Measurements from ENCODE around the gene TCERG1.
"Not testable (repeated sequence)": the region's sequence is repeated elsewhere in the genome, so short reads cannot be mapped to it uniquely, and the experiment has no call there.

Gene TCERG1

GRCh38 chr5:146521403-146522106, 74.4 kb downstream of the TCERG1 start:
- DNase-seq (ENCODE audit: low spot score): no peak

- no peak for DNase-seq (ENCODE audit: low spot score)
Observed at GRCh38 chr5:146523698-146524097, 76.6 kb downstream of the TCERG1 start.

- DNase-seq (ENCODE audit: low spot score): no peak
Observed at GRCh38 chr5:146527785-146528184, 80.7 kb downstream of the TCERG1 start.

- DNase-seq (ENCODE audit: low spot score): peak; percentile 23
Observed at GRCh38 chr5:146528236-146528635, 81.1 kb downstream of the TCERG1 start.

GRCh38 chr5:146529984-146530383, 82.9 kb downstream of the TCERG1 start:
- no peak for DNase-seq (ENCODE audit: low spot score)

- DNase-seq (ENCODE audit: low spot score): peak; percentile 67
Observed at GRCh38 chr5:146533260-146533857, 86.2 kb downstream of the TCERG1 start.

GRCh38 chr5:146533882-146534281, 86.7 kb downstream of the TCERG1 start:
- DNase-seq (ENCODE audit: low spot score): no peak

- DNase-seq (ENCODE audit: low spot score): no peak
Observed at GRCh38 chr5:146538432-146538831, 91.3 kb downstream of the TCERG1 start.

GRCh38 chr5:146539973-146540372, 92.8 kb downstream of the TCERG1 start:
- DNase-seq (ENCODE audit: low spot score): no peak

- DNase-seq (ENCODE audit: low spot score): no peak
Observed at GRCh38 chr5:146540414-146540813, 93.3 kb downstream of the TCERG1 start.

GRCh38 chr5:146541958-146542849, 95.1 kb downstream of the TCERG1 start:
- peak; percentile 68 for DNase-seq (ENCODE audit: low spot score)

- DNase-seq (ENCODE audit: low spot score): no peak
Observed at GRCh38 chr5:146544232-146544631, 97.1 kb downstream of the TCERG1 start.

GRCh38 chr5:146548781-146549449, 101.8 kb downstream of the TCERG1 start:
- no peak for DNase-seq (ENCODE audit: low spot score)

GRCh38 chr5:146549615-146550014, 102.5 kb downstream of the TCERG1 start:
- no peak for DNase-seq (ENCODE audit: low spot score)

- DNase-seq (ENCODE audit: low spot score): no peak
Observed at GRCh38 chr5:146553446-146553845, 106.3 kb downstream of the TCERG1 start.

GRCh38 chr5:146556884-146557283, 109.8 kb downstream of the TCERG1 start:
- DNase-seq (ENCODE audit: low spot score): not testable (repeated sequence)

- DNase-seq (ENCODE audit: low spot score): no peak
Observed at GRCh38 chr5:146560205-146560812, 113.2 kb downstream of the TCERG1 start.

Measured in RKO (cell line).